ENCODE measurements around the gene USP40.
"Not testable (repeated sequence)": the region's sequence is repeated elsewhere in the genome, so short reads cannot be mapped to it uniquely, and the experiment has no call there.

The USP40 gene

DNA sequence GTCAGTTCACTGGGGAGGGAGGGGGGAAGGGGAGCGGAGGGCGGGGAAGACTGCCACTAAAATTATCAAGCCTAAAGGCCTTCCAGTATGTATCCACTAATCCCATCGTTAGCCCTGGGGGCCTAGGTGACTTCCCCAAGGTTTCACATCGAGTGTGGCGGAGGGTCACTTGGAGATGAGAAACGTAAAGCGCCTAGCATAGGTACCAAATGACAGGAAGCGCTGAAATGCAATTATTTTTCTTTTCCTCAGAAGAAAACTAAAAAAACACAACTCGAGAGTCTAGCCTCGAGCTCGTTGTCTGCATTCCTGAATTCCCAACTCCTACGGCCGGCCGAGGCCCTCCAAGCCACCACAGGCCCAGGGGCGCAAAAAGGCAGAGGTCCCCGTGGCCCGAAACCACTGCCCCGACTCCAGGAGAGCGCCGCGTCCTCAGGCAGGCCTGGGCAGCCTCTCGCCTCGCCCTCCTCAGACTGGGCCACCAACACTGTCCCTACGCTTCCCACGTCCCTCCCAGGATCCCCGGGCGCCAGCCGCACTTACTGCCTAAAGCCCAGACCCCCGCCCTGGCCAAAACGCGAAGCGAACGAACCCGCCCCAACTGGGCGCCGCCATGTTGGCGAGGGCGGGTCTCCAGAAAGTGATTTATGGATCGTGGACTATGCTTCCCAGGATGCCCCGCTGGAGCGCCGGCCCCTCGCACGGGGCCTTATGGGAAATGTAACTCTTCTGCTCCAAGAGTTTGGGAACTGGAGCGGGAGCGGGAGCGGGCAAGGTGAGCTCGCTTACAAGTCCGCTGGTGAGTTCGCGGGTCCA, at the start of gene USP40:
Gene USP40, minus strand, starts transcription at position 642 of the 816 bp plus-strand sequence. CDS start 1,228 bp downstream, outside the sequence.
- DNase-seq: peak; percentile 47

DNA sequence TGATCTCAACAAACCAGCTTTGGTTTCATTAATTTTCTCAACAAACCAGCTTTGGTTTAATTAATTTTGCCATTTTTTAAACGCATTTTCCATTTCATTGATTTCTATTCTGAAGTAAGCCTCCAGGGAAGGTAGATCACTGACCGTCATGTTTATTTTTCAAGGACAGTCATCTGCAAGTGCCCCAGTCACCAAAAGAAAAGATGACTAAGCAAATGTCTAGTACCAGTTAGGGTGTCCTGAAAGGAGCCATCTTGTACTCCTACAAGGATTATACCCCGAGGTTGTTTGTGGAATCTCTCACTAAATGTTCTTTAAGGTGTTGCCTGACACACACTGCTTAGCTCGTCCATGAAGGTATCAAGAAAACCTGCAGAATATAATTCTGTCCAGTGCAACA, 44.7 kb upstream of the USP40 start:
- DNase-seq: no peak

GRCh38 chr2:233605680-233606079, 39.1 kb upstream of the USP40 start:
- DNase-seq: no peak

- DNase-seq: no peak
Observed at GRCh38 chr2:233604826-233605225, 38.2 kb upstream of the USP40 start.

- DNase-seq: no peak
Observed at GRCh38 chr2:233603520-233603919, 36.9 kb upstream of the USP40 start.

- no peak for DNase-seq
Observed at GRCh38 chr2:233602076-233602475, 35.5 kb upstream of the USP40 start.

- DNase-seq: no peak
Observed at GRCh38 chr2:233600386-233600785, 33.8 kb upstream of the USP40 start.

GRCh38 chr2:233598952-233599351, 32.4 kb upstream of the USP40 start:
- no peak for DNase-seq

DNA sequence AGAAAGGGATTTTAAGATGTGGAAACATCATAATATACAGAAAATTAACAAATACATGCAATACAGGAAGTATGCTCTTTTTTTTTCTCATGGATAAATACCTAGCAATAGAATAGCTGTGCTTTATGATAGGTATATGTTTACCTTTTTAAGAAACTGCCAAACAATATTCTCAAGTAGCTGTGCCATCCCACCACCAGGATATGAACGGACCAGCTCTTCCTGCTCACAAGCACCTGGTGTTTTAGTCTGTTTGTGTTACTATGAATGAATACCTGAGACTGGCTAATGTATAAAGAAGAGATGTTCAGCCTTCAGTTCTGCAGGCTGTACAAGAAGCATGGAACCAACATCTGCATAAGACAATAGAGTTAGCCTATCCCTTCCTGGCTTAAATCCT, 30.9 kb upstream of the USP40 start:
- DNase-seq: no peak

GRCh38 chr2:233593201-233593600, 26.6 kb upstream of the USP40 start:
- no peak for DNase-seq

DNA sequence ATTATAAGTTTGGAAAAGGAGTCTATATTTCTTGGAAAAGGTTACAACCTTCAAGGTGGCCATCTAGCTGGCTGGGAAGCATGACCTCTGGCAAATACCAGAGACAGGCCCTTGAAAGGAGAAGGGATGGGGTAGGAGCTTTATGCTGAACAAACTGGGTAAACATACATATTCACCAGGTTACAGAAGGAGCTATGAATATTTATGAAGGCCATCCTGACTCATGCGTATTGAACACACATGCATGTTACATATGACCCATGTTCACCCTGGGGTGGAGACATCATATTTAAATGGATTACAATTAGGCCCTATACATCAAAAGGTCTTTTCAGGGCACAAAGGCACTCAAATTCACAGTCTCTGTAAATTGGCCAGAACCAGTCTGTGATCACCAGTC, 26.1 kb upstream of the USP40 start:
- DNase-seq: not testable (repeated sequence)

GRCh38 chr2:233588400-233588799, 21.8 kb upstream of the USP40 start:
- DNase-seq: no peak

DNA sequence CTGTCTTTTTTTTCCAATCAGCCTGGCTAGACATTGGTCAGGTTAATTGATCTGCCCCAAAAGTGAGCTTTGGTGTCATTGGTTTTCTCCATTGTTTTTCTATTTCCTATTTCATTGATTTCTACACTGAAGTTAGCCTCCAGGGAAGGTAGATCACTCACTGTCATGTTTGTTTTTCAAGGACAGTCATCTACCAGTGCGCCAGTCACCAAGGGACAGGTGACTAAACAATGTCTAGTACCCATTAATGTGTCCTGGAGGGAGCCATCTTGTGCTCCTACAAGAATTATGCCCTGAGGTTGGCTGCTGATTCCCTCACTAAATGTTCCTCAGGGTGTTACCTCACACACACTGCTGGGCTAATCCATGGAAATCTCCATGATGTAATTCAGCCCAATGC, 17.6 kb upstream of the USP40 start:
- DNase-seq: no peak

DNA sequence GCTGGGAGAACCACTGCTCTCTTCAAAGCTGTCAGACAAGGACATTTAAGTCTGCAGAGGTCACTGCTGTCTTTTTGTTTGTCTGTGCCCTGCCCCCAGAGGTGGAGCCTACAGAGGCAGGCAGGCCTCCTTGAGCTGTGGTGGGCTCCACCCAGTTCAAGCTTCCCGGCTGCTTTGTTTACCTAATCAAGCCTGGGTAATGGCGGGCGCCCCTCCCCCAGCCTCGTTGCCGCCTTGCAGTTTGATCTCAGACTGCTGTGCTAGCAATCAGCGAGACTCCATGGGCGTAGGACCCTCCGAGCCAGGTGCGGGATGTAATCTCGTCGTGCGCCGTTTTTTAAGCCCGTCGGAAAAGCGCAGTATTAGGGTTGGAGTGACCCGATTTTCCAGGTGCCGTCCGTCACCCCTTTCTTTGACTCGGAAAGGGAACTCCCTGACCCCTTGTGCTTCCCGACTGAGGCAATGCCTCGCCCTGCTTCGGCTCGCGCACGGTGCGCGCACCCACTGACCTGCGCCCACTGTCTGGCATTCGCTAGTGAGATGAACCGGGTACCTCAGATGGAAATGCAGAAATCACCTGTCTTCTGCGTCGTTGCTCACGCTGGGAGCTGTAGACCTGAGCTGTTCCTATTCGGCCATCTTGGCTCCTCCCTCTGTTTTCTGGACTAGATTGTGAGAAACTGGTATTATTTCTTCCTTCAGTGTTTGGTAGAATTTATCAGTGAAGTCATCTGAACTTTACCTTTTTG, 16.8 kb upstream of the USP40 start:
- DNase-seq: not testable (repeated sequence)

DNA sequence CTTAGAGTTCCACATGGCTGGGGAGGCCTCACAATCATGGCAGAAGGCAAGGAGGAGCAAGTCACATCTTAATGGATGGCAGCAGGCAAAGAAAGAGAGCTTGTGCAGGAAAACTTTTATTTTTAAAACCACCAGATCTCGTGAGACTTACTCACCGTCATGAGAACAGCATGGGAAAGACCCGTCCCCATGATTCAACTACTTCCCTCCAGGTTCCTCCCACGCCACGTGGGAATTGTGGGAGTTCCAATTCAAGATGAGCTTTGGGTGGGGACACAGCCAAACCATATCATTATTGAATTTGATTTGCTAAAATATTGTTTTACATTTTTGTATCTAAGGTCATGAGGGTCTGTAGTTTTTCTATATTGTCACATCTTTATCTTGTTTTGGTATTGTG, 10.8 kb upstream of the USP40 start:
- not testable (repeated sequence) for DNase-seq

DNA sequence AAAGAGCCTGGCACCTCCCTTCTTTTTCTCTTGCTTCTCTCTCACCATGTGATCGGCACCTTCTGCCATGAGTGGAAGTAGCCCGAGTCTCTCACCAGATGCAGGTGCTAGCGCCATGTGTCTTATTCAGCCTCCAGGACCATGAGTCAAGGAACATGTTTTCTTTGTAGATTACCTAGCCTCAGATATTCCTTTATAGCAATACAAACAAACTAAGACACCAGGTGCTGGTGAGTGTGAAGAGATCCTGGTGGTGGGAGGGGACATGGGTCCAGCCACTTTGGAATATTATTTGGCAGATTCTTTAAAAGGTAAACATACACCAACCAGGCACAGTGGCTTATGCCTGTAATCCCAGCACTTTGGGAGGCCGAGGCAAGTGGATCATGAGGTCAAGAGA, 5.9 kb upstream of the USP40 start:
- DNase-seq: no peak

DNA sequence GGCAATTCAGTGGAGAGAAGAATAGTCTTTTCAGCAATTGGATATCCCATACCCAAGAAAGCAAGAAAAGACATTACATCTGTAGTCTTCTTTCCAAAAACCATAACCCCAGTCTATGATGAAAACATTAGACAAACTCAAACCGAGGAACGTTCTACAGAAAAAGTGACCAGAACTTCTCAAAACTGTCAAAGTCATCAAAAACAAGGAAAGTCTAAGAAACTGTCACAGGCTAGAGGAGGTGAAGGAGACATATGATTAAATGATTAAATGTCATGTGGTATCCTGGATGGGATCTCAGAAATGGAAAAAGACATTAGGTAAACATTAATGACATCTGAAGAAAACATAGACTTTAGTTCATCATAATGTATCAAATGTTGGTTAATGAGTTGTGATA, 4.9 kb upstream of the USP40 start:
- DNase-seq: no peak

- no peak for DNase-seq
Observed at GRCh38 chr2:233571001-233571400, 4.4 kb upstream of the USP40 start.

DNA sequence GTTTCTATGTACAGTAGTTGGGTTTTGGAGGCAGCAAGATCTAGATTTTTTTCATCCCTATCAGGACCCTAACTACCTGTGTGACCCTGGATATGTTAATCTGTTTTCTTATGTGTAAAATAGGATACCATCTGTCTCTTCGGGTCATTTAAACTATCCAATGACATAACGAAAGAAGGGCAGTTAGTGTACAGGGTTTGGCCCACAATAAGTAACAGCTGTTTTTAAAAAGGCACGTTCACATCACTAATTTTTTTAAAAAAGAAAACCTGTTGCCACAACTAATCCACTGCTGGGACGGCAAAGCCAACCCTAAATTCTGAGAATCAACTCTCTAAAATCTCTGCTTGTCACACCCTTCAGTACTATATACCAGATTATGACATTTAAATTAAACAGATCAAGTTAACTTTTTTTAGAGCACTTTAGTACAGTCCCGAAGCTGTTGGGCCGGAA, 869 bp downstream of the USP40 start:
- no peak for DNase-seq

- no peak for DNase-seq
Observed at GRCh38 chr2:233563663-233564430, 2.7 kb downstream of the USP40 start.

DNA sequence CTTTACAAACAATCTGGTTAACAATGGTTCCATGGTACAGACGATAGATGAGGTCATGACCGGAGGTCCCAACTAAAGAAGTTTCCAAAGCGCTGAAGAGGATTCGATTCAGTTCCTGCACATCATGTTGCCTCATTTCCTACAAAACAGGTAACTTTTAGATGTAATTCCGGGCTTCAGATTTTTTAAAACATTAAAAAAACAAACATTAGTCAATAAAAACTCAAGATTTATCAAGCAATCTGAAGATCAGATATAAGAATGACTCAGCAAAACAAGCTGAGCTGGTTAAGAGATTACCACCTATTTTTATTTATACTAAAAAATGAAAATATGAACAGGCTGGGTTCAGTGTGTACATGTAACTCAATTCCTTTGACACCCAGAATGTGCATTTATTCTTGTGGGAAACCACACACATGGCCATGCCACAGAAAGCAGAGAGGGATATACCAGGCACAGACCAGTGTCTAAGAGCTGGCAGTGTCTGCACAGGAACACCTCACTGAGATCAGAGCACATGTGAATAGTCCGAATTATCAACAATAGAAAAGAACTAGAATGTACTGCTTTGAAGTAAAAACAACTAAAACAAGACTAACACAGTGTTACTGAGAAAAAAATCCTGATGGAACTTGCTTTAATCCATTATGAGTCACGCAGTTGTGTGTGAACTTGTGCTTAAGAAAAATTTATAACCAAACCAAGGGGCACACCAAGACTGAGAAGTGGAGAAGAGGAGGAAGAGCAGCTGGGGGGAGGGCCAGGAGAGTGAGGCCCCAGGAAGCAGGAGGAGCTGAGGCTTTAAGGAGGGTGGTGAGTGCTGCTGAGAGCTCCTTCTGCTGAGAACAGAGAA, 9.5 kb downstream of the USP40 start:
- DNase-seq: no peak

- no peak for DNase-seq
Observed at GRCh38 chr2:233553366-233553765, 13.2 kb downstream of the USP40 start.

Measured in CD4-positive, alpha-beta T cell treated with Interleukin-15 for 1 hour (primary cell).